Right renal pelvis (tissue), 4 donors: ENCODE data around the gene DOCK4. TPM values are rescaled to one million over a fixed set of nuclear protein-coding genes. Genes with fewer than 3 reads are reported as not detected.
A peak's percentile ranks its signal among the peaks of the same experiment; 100 is the strongest.

Source experiments
- DNase-seq, 4 donors: peaks; one replicate each; pipeline ENCODE4 v3.0.0-alpha.2; 2013; ENCODE audit warnings: low read depth in 4 of 4, low spot score in 3 of 4, missing footprints in 1 of 4
- polyA plus RNA-seq, 4 donors: library from polyadenylated mRNA; unstranded; fragments of 120-200 nt; gene quantifications; one replicate each; pipeline ENCODE4 v1.2.1, GENCODE V29; 2013; ENCODE audit not compliant: insufficient read length in 4 of 4

The DOCK4 gene
- polyA plus RNA-seq, 4 donors, result 20.1 to 26.6 (median 21.4) TPM

DNA sequence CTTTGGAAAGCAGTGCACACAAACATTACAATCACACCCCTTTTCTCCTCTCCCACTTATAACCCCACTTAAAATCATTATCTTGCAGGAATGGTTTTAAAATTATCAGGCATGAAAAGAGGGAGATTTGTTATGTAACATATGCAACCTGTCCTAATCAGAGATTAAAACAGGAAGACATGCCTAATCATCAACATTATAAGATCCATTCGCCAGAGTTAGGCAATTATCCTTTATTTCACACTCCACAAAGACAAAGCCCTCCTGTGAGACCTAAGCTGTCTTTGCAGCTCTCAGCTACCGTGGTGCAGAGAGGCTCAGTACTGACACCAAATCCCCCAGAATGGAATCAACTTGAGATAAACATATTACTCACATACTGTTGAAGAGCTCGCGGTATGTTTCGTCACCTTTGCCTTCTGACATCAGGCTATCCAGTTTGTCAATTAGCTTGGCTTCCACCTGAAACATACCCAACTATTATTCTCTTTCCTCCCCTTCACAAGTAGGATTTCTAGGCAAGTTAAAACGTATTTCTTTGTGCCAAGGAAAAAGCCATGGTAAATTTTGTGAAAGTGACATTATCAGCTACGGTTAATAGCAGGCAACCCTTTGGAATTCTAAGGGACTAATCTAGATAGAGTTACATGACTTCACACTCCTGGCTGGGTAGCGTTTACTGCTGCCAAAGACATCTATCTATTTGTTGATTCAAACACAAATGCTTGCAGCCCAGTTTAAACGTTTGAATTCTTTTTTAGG, 417.7 kb downstream of the DOCK4 start:
- DNase-seq, result no peak

DNA sequence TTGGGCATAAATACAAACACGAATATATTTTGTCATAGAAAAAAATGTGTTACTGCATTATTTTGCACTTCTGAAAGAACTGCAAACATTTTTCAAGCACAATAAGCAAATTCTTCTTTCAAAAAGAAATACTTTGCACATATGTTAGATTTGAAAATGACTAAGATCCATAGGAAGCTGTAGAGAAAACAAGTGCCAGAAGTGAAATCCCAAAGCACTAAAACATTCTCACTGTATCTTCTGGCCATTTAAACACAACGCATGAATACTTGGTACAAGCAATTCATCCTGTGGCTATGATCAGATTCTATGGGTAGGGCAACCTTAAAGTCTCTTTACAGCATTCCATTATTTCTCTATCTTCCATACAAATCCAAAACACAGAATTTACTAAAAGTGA, 418.5 kb downstream of the DOCK4 start:
- DNase-seq, result no peak

DNA sequence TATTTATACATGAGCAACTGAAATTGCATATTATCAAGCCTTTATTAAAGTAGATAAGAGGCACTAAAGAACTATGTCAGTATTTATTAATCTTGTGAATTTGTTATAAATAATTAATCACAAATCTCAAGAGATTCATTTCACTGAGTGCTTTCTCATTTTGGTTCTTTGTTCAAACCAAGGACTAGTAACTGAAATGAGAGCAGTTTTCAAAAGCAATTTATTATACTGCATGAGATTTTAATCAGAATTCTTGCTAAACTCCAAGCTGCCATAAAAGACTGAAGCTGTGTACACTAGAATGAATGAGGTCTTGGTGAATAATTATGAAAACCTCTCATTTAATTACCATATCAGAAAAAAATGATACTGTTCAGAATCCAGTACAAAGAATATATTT, 419.1 kb downstream of the DOCK4 start:
- no peak for DNase-seq

DNA sequence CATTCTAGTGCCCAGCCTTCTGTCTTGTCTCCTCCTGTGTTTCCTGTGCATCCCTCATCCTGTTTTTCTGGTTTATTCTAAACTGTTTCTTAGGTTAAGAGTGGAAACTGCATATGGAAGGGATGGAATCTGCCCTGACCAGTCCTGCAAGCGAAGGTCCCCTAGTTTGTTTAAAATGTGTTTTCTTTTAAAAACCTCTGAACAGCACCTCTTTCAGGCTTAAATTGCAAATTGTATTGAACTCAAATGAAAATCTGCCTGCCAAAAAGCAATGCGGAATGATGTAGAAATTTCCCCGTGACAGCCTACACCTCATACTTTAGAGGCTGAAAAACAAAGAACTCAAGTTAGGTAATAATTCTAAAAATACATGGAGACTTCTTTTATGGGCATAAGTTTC, 421.1 kb downstream of the DOCK4 start:
- DNase-seq, result no peak

DNA sequence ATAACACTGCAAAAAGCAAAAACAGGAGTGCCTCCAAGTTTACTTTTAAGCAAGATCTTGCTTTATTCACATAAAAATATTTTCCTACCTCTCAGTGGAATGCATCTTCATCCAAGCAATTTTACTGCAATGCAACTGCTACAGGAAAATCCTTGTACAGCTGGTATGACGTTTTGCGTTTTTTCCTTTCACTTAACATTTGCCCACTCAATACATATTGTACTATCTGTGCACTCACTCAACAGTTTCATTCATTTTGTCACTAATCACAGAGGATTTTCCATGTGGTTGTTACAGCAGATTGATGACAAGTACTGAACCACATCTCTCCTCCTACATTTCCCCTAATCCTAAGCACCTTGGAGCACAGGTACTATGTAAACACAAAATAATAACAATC, 421.9 kb downstream of the DOCK4 start:
- no peak for DNase-seq

DNA sequence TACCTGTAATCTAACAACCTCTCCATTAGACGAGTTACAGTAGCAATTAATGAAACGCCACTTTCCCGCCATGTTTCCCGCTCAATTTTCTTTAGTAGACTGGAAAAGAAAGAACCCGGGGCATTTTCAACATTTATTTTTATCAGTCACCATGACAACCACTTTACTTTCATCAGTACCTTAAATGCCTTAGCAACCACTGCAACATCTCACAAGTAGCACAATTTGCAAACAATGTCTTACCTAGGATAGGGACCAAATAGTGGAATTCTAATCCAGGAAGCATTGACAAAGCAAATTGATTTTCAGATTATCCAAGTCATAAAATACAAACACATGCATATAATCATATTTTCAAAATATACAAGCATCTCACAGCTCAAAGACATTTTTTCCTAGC, 422.3 kb downstream of the DOCK4 start:
- DNase-seq, result no peak

DNA sequence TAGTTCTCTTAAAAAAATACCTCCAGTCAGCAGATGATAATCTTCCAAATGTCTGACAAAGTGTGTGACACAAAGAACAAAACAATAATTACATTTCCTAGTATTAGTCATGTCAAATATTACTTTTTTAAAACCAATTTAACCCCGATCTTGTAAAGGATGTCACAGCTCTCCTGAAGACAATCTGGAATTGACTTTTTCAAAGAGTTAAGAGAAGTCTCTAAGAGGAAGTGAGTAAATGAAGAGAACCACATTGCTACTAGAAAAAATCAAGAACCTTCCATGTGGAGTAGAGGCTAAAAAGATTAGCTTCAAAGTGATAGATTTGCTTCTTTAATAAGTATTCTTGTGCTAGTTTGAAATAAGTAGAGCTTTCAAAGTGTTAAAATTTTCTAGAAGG, 425.7 kb downstream of the DOCK4 start:
- no peak for DNase-seq

DNA sequence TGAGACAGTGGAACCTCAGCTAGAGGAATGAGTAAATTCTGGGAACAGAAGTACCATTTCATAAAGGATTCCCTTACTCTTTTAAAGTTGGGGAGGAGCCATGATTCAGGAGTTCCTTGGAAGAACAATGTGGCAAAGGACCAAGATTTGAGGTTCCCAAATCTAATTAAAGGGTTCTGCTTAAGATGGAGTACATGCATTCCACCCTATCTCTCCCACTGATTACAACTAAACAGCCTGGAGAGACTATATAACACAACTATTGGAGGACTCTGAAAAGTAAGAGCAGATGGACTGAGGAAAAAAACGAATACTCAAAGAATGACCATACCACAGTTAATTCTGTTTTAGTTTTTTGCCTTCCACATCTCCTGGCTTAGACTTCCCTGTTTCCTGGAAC, 431.0 kb downstream of the DOCK4 start:
- no peak for DNase-seq

DNA sequence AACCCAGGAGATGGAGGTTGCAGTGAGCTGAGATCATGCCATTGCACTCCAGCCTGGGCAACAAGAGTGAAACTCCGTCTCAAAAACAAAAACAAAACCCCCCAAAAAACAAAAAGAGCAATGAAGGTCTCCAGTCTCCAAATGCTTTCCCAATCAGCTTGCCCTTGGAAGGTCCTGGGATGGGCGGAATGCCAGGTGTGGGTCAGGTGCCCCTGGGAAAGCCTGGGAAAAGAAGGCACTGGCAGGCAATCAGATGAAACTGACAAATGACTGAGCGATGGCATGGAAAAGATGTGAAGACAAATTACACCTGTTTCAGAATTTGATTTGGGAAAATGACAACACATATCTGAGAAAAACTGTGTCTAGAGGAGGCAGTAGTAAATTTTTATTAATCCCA, 433.5 kb downstream of the DOCK4 start:
- DNase-seq, result no peak

DNA sequence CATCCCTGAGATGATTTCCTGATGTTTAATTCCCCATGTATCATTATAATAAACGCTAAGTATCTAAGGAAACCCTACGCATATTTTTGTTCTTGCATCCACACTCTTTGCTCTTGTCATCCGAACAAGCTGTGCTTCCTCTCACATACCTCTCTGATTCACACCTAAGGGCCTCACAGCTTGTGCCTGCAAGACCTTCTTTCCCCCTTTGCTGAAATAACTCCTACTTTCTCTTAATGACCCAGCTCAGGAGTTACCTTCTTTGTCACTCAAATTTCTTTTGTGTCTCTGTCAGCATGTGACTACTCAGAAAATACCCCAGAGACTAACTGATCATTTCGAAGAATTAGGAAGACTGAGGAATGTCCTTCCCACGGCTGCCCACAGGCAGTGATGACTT, 434.6 kb downstream of the DOCK4 start:
- no peak for DNase-seq

DNA sequence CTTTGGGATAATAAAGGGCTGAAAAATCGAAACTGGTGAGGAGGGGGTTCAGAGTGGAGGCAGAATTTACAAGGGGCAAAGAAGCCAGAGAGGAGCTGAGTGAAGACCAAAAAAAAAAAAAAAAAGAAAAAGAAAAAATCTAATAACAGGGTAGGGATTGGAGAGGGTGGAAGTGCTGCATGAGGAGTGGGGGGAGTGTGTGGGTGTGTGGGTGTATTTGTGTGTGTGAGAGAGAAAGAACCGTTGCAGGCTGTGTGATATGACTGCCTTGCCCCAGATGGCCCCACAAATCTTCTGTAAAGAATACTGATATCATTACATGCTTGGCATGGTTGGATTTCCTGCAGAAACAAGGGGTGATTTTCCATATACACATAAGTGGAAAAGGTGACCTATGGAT, 436.1 kb downstream of the DOCK4 start:
- DNase-seq, result no peak

DNA sequence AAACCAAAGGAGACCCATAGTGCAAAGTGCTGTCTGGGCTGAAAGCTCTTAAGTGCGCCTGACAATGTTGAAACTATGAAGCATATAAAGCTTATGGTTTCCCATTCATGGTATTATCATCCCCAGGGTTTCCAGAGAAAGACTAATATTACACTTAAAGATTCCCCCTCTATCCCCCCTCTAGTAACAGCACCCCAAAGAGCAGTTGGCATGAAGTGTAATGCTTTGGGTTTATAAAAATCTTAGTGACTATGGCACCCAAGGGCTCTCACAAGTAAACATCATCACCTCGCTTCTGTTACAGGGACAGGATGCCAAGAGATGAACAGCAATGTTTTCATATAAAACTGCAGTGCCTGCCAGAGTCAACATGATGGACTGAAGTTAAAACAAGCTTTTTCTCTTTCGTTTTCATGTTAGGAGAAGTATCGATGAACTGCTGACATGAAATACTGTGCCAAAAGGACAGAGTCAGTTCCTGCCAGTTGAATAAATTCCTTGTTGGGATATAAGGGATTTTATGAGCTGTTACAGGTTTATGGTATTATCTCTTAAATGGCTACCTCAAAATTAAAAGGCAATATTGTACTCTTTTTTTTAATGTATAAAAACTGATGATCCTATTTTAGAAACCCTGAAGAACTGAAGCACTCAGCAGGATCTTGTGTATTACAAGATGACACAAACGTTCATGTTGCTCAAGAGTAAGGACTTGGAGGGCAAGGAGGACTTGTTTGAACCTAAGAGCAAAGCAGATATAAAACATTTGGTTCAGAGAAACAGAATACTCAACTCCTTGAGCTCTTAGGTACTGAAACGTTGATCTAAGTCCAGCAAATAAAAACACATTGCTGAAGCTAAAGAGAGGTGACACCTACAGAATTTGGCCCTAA, 440.2 kb downstream of the DOCK4 start:
- no peak for DNase-seq

DNA sequence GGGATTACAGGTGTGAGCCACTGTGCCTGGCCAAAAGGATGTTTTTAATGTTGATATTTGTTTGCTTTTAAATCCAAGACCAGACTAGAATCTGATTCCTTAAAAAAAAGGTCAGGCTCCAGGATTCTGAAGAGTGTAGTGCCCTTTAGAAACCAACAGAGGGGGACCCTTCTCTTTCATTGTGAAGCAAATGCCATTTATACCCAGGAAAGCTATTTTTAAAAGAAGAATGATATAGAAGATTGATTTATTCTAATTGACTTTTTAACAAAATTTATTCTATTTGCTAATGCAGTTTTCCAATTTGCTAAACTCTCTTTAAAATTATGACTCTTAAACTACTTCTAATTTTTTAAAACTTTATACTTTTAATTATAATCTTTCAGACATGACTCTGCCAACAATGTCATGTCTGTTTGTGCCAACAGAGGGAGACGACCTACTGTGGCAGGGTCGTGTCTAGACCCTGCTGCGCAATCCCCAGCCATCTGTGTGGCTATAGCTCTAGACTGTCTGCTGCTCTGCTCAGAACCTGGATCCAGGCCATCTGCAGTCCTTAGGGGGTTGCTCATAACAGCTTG, 442.9 kb downstream of the DOCK4 start:
- peak in 2 of 4 donors; percentile 19 to 24 for DNase-seq

DNA sequence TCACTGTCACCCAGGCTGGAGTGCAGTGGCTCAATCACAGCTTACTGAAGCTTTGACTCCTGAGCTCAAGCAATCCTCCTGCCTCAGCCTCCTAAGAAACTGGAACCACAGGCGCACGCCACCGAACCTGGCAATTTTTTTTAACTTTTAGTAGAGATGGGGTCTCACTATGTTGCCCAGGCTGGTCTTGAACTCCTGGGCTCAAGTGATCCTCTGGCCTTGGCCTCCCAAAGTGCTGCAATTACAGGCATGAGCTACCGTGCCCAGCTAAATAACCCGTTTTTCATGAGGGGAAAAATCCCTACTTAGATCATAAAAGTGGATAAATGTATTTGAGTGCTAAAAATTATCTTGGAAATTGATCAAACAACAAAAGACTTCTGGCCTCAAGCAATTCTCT, 443.4 kb downstream of the DOCK4 start:
- DNase-seq, result no peak

DNA sequence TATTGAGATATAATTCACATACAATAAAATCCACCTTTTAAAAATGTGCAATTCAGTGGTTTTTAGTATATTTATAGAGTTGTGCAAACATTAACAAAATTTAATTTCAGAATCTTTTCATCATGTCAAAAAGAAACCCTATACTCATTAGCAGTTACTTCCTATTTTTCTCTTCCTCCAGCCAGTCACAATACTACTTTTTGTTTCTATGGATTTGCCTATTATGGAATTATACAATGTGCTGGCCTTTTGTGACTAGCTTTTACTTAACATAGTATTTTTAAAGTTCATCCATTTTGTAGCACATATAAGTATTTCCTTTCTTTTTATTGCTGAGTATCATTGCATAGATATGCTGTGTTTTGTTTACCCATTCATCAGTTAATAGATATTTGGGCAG, 444.0 kb downstream of the DOCK4 start:
- no peak for DNase-seq

DNA sequence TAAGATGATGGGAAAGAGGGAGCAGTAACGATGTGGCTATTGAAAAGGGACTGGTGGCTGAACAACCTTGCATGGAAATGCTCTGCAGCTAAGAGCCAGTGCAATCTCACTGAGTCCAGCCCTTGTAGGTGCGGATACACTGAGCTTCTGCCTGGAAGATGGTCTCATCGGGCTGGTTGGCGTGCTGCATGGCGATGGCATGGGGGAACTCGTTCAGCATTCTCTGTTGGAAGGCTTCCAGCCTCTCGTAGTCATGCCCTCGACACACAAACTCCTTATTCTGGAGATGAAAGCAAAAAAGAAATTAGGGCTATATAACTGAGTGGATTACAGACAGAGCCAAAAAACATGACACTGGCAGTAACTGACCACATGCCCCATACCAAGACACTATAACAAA, 446.2 kb downstream of the DOCK4 start:
- no peak for DNase-seq

DNA sequence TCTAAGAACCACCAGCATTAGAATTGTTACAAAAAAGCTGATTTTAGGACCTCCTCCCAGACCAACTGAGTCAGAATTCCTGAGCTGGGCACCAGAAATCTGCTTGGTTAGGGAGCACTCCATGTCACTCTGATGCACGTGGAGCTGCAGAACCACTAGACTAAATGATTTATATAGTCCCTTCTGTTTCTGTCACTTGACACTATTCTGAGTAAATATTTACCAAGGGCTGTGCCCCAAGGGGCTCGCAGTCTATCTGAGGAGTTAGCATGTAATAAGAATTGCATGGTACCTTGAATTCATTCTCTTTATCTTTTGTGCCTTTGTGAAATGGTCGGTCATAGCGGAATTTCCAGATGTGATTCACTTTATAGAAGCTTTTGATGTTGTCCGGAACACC, 447.9 kb downstream of the DOCK4 start:
- no peak for DNase-seq

DNA sequence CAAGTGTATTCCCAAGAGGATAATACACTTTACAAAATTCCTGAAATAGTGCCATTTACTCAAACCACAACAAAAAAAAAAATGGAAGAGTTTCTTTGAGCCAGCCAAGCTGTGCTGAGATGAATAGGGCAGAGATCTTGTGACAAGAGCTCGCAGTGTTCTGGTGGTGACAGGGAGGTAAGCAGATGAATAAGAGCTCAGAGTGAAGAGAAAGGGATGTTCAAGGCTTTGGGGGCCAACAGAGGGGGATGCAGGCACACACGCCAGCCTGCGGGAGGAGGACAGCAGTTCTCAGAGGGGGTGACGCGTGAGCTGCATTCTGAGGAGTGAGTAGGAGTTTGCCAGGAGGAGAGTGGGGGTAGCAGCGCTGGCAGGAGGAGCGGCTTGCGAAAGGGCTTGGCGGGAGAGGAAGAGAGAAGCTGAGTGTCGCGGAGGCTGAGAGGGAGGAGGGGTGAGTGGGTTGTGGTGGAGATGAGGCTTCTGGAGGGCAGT, 449.5 kb downstream of the DOCK4 start:
- DNase-seq, result no peak

DNA sequence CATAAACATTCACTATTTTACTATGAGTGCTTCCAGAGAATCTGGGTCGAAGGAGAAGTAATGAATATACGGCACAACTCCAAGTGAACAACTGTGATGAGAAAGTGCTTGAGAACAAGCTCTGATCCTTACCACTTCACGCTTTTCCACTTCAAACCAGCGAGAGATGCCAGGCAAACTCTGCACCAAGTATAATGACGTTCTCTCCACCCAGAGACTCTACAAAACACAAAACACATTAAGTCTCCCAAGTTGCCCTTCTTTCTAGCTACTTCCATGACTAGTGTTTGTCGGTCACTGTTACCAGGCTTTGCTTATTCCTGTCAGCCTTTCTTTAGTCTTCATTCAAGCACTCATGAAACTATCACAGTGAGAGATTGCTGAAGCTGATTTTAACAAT, 450.8 kb downstream of the DOCK4 start:
- DNase-seq, result no peak

DNA sequence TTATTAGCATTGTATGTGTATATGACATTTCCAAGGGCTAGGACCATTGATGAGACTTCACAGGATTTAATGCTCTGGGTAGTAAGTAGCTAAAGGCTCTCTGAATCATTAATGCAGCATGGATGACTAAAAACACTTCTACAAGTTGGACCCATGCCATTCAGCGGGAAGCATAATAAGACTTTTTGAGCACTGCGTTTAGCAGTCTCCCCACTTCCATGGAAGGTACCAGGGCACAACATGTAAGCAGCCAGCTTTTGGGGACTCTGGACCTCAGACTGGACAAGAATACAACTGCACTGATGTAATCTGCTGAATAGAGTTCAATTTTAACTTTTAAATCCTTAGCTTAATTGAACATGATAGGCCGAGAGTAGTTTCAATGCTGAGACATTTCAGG, 452.2 kb downstream of the DOCK4 start:
- no peak for DNase-seq

DNA sequence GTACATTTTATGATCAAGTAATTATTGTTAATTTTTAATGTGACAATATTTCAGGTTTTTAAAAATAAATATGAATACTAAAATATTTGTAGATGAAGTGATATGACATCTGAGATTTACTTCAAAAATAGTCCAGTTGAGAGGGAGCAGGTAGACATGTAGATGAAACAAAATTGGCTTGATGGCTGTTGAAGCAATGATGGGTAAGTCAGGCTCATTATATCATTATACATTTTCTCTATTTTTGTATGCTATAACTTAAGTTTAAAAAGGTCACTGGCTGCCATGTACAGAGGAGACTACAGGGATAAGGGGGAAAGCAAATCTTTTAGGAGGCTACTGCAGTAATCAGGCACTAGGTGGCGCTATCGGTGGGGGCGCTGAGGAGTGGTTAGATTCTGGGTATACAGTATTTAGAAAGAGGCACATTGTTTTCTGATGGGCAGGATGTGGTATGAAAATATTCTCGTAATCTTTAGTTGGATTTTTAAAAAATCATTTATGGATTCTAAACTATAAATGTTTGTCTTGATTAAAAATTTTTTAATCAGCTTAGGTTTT, 454.1 kb downstream of the DOCK4 start:
- no peak for DNase-seq
